ENCODE data around the gene RAPGEF1.
A peak's percentile ranks its signal among the peaks of the same experiment; 100 is the strongest.
"Not testable (repeated sequence)": the region's sequence is repeated elsewhere in the genome, so short reads cannot be mapped to it uniquely, and the experiment has no call there.

Gene RAPGEF1

DNA sequence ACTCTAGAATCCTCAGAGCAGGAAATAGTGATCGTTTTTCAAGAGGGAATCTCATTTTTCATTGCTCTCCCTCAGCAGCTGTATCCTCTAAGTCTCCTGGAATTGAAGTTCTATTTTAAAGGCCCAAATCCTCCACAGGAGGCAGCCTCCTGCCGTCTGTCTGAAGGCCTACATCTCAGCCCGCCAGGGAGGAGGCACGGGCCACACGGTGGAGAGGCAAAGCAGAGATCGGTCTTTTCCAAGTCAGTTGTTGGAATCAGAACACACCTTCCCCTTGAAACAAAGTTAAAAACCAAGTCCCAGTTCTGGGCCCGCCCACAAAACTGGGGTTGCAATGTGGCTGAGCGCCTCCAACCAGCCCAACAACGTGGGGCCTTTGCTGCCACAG, 68.7 kb downstream of the RAPGEF1 start:
- DNase-seq (ENCODE audit: low read depth in 2 of 2): no peak

DNA sequence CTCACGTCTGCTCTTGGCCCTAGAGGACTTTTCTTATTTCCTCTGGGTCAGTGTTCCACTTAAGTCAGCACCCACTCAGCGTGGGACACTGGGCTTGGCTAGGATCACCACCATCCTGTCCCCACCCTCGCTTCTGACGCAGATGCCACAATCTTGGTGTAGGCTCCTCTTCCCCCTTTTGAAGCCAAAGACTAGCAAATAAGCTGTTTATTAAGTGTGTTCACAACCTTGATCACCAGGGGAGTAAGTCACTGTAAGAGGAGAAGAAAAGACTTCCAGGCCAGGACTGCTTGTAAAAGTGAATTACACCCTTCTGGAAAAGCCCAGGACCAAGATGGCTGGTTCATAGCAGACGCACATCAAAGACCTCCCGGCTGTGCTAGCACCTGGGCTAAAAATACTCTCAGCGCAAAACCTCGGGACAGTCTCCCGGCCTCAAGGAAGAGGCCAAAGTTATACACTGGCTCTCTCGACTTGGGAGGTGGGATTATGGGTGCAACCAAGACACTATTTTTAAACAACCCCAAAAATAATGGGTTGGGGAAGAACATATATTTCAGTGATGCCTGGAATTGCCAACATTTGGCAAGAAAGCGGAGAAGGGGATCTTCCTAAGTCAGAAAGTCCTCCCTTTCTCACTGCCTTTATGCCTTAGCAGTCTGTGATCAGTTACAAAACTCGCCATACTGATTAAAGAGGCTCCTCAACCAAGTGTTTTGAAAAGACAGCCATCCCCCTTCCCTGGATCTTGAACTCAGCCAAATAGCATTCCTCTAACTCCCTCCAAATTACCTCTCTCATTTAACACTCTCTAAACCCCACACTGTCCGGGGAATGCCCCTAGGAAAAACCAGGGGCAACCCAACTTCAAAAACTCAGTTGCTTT, 69.4 kb downstream of the RAPGEF1 start:
- DNase-seq (ENCODE audit: low read depth in 2 of 2): no peak

DNA sequence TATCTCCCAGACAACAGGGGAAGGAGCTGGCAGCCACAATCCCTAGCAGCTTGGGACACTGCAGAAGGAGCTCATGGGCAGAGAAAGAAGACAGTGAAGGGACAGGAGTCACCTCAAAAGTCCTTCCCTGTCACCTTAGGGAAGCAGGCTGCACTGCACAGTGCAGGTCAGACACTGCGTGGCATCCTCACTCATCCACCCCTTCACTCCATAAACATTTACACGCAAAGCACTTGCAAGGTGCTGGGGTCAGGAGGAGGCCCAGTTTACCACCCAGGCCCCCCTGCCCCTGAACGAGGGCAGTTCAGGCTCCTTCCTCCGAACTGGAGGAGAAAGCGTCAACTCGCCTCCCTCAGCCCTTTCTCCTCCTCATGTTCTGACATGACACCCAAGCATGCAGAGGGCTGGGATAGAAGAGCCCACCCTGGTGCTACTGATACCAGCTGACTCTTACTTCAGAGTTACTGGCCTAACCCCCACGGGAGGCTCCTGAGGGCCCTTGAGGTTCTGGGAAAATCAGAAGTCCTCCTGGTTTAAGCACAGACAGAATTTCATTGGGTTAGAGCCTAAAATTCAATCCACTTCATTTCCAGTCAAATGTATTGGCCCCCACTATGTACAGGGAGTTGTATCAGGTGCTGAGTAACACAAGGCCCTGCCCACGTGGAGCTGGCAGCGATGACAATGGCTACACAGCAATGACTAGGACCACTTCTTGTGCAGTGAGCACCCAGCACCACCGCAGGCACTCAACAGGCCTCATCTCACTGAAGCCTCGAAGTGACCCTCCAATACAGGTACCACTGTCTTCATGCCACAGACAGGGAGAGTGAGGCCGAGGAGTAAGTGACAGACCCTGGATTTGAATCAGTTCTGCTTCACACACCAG, 70.4 kb downstream of the RAPGEF1 start:
- DNase-seq (ENCODE audit: low read depth in 2 of 2): no peak

DNA sequence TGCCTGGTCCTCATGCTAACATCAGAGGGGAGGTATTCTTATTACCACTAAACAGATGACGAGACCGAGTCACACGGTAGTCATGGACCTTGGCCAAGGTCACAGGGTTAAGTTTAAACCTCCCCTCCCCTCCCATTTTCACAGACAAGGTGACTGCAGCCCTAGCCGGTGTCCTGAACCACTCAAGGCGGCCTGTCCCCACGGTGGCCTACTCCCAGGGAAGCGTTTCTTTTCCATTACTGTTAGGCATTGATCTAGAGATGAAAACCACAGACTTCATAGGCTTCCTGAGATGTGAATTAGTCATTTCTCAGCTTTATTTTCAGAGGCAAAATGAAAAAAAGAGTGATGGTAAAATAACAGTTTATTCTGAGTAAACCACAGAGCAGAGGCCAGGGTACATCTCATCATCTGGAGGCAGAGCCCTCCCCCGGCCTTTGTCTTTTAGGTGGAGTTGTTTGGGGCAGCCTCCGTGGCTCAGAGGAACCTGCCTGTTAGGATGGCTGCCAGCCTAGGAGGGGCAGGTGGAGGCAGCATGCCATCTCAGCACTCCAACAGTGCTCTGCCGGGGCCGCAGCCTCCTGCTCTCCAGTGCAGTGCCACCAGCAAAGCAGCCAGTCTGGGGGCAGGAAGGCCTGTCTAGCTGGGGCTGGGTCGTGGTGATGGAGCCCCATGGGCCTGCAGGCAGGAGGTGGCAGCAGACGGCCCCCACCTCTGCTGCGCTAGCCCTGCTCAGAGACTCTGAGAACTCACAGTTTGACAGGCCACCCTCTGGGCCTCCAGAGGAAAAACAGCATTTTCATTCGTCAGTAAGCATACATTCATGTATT, 71.2 kb downstream of the RAPGEF1 start:
- DNase-seq (ENCODE audit: low read depth in 2 of 2): peak; percentile 47 to 52

DNA sequence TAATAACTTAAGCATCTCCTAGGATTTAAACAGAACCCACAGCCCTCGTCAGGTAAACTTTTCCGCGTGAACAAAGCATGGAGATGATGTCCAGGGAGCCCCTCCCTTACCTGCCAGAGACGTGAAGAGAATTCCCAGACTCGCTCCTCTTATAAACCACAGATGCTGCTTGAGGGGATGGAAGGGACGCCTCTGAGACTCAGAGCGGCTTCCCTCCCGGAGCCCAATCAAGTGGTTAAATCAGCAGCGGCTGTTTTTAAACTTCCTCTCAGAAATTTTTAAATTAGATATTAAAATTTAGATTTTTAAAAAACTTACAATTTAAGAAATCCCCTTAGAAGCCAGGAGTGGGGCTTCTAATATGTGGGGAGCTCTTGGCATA, 71.8 kb downstream of the RAPGEF1 start:
- DNase-seq (ENCODE audit: low read depth in 2 of 2): no peak

DNA sequence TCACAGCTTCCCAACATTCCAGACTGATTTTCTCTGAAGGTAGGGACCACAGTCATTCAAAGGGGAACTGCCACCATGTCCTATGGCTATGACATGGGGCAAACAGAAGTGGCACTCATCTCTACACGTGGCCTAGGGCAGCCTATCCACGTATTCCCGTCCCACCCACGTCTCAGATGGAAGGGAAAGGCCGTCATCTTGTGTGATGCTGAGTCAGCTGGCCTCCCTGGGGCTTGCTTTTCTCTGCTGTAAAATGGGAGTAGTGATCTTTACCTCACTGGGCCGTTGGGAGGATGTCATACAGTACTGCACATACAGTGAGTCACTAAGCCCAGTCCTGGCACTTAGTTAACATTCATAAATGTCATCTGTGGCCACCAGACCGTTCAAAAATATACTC, 72.3 kb downstream of the RAPGEF1 start:
- peak in 1 of 2 donors; percentile 46 for DNase-seq (ENCODE audit: low read depth in 2 of 2)

DNA sequence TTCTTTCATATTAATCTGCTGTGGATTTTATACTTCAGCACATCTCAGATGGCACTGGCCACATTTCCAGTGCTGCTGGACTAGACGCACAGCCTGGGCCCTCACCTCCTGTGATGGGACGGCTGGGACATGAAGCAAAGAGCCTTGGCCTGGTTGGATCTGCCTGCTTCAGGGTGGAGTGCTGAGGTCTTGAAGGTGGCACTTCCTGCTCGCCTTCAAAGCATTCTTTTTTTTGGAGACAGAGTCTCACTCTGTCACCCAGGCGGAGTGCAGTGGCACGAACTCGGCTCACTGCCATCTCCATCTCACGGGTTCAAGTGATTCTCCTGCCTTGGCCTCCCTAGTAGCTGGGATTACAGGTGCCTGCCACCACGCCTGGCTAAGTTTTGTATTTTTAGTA, 73.1 kb downstream of the RAPGEF1 start:
- DNase-seq (ENCODE audit: low read depth in 2 of 2): no peak

DNA sequence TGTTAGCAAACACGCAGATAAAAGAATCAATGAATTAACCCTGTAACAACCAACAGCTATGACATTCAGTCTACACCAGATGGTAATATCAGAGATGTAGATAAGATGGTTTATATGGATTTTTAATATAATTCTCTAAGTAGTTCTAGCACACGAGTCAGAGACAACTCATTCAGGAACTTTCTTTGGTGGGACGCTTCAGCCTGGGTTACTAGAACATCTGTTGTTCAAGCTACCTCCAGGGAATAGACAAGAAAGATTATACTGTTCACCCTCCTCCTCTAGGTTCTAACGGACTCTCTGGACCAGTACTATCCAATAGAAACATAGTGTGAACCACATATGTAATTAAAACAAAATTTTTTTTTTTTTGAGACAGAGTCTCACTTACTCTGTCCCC, 73.8 kb downstream of the RAPGEF1 start:
- no peak for DNase-seq (ENCODE audit: low read depth in 2 of 2)

DNA sequence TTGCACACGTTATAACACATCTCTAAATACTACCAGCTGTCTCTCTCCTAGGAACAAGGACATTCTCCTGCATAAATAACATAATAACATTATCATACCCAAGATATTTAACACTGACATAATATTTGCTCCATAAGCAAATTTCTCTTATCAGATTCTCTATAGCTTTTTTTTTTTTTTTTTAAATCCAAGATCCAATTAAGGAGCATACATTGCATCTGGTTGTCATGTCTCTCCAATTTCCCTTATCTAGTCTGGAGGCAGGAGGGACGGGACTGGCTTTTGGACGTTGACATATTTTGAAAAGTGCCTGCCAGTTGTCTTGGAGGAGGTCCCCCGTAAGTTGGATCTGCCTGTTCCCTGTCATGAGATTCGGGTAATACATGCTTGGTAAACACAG, 76.6 kb downstream of the RAPGEF1 start:
- no peak for DNase-seq (ENCODE audit: low read depth in 2 of 2)

DNA sequence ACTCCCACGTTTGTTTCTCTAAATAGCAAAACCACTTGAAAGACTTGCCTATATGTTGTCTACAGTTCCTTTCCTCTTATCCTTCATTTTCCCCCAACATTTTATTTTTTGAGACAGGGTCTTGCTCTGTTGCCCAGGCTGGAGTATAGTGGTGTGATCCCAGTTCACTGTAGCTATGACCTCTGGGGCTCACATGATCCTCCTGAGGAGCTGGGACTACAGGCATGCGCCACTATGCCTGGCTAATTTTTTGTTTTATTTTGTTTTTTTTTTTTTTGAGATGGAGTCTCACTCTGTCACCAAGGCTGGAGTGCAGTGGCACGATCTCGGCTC, 77.6 kb downstream of the RAPGEF1 start:
- DNase-seq (ENCODE audit: low read depth in 2 of 2): not testable (repeated sequence)

DNA sequence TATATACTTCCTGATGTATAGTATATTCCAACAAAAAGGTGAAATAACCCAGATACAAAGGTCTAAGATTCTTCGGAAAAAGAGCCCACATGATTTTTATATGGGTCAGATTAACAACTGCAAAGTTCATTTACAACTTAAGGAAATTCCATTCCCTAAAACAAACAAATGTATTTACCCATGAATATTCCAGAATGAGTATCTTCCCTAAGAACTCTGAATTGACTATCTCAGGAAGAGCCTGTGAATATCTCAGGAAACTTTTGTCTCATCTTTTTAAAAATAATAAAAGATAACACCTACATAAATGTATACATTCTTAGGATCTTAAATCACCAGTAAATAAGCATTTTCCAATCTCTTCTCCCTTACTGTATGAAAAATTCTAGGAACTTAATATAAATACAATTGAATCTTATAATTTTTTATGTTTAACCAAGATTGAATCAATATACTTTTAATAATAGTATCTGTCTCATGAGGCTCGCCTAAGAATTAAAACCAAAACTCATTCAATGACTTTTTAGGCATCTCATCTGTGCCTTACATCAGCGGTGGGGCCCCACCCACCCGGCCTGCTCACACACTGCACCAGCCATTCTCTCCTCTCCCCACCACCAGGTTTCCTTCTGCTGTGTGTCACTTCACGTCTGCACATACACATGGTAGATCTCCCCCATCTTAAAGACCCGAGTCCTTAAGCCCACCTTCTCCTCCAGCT, 78.1 kb downstream of the RAPGEF1 start:
- DNase-seq (ENCODE audit: low read depth in 2 of 2): peak in 1 of 2 donors; percentile 53

DNA sequence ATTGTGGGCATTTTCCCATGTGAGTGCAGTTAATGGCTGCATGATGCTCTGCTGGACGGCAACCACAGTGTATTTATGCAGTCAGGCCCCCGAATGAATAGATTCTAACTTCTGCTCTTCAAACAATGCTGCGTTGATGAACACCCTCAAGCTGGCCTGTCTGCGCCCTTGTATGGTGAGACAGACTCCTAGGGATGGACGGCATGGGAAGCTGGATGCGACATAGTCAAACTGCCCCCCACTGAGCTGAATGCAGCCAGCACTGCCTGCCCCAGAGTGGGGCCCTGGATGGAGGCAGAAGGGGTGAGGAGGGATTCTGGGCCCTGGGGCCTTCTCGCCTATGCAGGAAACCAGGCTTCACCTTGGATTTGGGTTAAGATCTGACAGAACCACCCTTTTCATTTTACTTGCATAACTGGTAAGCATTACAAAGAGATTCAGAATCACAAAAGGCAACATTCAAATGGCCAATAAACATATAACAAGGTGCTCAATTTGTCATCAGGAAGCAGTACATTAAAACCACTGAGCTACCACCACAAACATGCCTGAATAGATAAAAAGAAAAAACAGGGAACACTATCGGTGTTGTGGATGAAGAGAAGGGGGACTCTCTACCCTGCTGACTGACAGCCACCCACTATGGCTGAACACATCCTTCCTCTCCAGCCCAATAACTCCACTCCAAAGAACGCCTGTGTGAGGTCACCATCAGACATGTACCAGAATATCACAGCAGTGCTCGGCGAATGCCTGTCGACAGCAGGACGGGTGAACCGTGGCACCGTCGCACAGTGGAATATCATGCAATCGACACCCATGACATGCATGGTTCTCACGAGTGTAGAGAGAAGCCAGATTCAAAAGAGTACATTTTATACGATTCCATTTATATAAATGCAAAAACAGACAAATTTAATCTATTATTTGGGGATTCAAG, 79.1 kb downstream of the RAPGEF1 start:
- no peak for DNase-seq (ENCODE audit: low read depth in 2 of 2)

DNA sequence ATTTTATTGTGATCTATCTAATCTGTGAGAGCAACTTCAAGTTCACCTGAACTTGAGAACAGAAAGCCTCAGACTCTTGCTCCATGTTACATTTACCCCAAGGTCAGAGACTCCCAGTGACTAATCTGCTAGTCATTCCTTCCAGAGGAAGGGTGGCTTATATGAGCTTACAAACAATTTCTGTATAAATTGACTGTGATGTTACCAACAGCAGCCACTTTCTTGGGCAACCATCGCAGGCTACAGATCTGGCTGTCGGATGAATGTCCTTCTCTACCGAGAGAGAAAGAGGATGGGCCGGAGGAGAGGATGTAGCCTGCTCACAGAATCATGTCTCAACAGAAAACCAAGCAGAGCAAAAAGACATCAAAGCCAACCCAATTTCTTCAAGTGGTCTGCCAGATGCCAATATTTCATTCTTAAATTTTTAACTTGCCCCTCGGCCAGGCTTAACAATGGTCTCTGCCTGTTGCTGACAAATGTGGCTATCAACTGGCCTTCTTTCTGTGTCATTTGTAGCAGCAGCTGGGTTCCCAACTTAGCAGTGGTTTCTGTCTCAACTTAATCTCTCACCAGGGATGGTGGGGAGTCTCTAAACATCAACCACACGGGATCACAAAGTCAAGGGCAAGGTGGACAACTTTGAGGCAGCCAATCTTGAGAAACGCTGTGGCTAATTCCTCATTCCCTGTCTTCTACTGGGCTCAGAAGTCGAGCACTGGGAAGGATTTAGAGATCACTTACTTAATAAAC, 81.3 kb downstream of the RAPGEF1 start:
- DNase-seq (ENCODE audit: low read depth in 2 of 2): no peak

DNA sequence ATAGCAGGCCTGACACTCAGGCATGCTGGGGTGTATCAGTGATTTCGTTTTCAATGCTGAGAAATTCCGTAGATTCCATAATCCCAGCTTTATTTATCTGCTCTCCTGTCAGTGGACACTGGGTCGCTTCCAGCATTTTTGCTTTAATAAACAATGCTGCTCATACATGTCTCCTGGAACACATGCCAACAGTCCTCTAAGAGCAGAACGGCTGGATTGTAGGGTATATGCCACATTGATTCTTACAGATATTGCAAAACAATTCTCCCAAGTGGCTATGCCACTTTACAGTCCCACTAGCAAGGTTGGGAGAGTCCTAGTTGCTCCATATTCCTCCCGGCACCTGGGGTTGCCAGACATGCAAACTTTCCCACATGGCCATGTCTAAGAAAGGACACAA, 81.9 kb downstream of the RAPGEF1 start:
- DNase-seq (ENCODE audit: low read depth in 2 of 2): no peak

DNA sequence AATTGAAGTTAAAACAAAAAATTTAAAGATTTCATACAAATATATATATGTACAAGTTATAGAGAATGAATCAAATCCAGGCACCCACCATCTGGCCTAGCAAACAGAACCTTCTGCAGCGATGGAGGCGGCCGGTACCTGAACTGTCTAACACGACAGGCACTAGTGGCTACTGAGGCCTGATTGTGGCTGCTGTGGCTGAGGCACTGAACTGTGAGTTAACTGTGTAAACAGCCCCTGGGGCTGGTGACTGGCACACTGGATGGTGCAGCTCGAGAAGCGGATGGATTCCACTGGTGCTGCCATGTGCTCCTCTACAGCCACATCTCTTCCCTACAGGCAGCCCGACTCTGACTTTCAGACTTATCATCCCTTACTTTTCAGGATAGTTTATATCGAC, 82.4 kb downstream of the RAPGEF1 start:
- DNase-seq (ENCODE audit: low read depth in 2 of 2): no peak

DNA sequence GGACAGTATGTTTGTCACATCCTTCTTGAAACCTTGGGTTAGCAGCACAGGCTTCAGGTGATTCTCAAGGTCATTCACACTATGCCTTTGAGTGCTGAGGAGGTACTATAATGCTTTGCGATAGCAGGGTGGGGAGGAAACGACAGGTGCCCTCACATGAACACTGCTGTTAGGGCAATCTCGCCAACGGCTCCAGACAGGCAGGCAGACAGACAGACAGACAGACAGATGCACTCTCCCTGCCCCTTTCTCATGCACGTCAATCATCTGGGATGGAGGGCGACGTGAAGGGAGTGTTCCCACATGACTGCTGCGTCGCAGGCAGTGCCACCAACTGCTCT, 82.9 kb downstream of the RAPGEF1 start:
- DNase-seq (ENCODE audit: low read depth in 2 of 2): no peak

DNA sequence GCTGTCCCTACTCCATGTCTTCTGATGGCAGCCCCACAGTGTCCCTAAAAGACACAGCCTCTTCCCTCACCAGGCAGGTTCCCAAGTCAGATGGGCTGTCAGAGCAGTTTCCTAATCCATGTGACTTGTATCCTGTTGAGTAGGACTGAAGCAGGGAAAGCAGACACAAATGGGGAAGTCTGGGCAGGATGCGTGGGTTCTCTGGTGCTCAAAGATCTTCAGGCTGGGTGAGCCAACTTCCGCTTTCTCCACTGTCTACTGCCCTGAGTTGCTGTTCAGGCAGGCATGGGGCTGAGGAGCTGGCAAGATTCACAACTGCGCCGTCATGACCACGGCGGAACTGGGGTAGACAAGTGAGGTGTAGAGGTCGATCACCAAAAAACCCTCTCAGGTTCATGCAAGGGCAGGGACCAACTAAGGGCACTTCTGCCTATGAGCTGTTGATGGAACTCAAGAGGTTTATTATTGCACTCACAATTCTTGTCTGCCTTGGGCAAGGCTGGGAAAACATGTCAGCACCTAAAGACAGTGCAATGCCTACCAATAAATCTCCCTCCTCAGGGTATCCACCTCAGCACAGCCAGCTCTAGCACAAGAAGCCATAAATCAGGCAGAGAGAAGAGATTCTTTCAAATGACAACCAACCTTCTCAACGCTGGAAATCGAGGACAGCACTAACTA, 83.4 kb downstream of the RAPGEF1 start:
- DNase-seq (ENCODE audit: low read depth in 2 of 2): peak; percentile 44 to 60

DNA sequence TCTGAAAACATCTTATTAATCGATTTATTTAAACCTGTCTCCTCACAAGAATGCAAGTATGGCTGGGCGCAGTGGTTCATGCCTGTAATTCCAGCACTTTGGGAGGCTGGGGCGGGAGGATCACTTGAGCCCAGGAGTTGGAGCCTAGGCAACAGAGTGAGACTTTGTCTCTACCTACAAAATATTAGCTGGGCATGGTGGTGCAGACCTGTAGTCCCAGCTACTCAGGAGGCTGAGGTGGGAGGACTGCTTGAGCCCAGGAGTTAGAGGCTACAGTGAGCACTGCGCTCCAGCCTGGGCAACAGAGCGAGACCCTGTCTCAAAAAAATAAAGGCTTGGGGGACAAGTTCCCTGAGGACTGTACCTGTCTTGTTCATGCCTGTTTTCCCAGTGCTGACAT, 85.5 kb downstream of the RAPGEF1 start:
- DNase-seq (ENCODE audit: low read depth in 2 of 2): not testable (repeated sequence)

DNA sequence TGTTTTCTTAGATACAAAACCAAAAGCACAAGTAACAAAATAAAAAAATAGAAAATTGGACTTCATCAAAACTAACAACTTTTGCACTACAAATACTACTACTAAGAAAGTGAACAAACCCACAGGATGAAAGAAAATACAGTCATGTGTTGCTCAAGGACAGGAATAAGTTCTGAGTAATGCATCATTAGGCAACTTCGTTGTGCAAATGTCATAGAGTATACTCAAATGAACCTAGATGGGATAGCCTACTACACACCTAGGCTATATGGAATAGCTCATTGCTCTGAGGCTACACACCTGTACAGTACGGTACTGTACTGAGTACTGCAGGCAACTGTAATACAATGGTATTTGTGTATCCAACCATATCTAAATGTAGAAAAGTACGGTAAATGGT, 88.3 kb downstream of the RAPGEF1 start:
- DNase-seq (ENCODE audit: low read depth in 2 of 2): no peak
